NCI-H1694 (cell line): Measurements from ENCODE around the gene AK5.

Source experiments
- DNase-seq: peaks from one replicate; lab custom pipeline; 2025; lab: John Stamatoyannopoulos, UW

Gene AK5

DNA sequence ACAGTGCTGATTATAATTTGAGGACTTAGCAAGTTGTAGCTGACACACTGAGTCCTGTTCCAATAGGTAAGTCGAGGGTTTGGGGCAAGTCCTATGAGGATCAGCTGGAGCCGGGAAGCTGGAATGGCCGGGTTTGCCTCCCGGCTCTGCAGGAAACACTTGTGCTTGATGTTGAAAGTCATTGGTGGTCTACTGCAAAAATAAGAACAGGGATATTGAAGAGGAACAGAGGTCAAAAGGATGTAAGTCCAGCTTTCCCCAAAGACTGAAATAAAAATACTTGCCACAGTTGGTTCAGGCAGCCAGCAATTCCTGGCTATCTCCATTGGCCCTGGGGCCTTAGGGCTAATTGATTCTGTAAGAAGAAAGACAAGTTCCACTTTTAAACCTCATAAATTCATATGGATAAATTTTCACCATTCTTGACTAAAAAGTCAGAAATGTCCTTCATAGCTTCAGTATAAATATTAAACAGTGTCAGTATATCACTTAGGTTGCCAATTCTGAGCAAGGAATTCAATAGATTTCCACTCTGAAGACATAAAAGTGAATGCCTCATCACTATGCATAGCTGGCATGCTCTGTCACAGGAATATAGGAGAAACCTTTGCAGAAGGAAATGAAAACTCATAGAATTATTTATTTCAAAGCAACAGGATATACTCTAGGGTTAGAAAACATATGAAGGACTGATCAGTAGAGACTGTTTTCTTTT, 165.2 kb downstream of the AK5 start:
- DNase-seq = no peak

DNA sequence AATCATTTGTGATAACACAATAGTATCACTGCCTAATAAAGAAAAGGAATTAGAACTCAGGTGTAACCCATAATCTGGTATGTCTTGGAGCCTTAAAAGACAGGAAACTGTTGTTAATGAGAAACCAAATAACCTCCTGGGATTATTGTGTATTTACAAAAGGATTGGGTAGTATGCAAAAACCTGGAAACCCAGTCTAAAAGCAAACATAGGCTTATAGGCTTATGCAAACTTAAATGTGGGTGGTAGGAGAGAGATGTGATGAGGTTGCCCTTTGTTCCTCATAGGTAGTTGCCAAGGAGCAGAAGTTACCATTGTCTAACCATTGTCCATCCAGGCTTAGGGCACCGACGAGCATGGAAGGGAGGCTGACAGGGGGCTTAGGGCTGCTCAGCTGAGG, 165.8 kb downstream of the AK5 start:
- DNase-seq = no peak

DNA sequence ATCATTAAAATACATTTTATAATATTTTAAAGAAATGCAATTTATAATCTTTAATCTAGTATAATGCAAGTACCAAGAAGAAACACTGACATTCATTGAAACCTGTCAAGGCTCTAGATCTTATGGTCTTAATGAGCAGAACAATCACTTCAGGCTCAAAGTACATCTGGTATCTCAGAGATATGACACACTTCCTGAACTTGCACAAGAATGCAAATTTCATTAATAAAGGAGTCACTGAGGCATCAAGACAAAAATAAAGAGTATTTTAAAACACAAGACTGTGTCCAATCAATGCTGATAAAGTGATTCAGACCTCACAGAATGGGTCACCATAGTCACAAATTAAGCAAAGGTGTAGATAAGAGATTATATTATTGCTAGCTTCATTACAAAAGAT, 178.1 kb downstream of the AK5 start:
- no peak for DNase-seq

DNA sequence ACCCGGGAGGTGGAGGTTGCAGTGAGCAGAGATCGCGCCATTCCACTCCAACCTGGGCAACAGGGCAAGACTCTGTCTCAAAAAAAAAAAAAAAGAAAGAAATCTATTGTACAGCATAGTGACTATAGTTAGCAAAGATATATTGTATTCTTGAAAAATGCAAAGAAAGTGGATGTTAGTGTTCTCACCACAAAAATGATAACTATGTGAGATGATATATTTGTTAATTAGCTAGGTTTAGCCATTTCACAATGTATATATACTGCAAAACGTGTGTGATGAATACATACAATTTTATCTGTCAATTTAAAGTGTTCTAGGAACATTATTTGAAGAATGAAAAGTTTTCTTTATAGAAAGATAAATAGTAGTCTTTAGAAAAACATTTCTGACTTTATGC, 179.9 kb downstream of the AK5 start:
- no peak for DNase-seq

DNA sequence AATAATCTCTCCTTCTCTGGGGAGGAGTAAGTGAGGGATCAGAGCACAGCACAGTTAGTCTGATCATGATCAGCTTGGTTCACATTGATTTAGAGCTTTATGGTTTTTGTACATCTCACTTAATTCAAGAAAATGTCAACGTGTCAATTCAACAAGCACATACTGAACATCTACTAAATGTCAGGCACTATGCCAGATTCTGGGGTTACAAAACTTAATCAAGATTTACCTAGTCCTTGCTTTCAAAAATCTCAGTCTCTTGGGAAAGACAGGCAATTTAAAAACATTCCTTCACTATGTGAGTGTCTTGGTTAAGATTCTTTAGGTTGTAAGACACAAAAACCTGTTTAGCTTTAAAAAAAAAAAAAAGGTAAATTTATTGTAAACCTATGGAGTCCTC, 181.4 kb downstream of the AK5 start:
- no peak for DNase-seq

DNA sequence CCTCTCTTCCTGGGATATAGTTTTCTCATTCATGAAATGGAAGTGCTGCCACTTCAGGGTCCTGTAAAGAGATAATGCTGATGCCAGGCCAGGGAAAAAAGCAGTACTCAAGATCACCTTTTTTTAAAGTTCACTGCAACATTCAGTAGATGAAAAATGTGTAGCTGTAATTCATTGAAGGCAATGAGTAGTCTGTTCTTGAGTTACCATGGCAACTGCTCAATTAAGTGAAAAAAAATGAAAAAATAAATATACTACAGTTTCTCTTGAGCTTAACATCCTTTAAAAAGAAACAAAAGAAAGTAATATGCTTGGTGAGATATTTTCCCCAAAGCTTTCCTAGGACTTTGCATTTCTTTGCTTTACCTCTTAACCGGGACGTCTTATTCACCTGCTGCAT, 183.3 kb downstream of the AK5 start:
- DNase-seq = no peak

DNA sequence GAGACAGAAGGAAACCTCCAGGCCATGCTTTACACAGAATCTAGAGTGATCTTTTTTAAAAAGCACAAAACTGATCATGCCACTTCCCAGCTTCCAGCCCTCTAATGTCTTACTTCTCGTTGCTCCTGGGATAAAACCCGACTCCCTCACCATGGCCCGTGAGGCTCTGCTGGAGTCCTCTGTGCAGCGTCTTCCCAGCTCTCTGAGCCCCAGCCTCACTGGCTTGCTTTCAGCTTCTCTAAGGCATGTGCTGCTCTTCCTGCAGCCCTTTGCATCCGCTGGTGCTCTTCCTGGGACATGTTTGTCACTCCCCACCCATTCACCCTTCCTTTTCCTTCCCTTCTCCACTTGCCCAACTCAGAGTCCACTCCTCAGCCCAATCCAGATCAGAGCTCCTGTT, 184.1 kb downstream of the AK5 start:
- DNase-seq = no peak

DNA sequence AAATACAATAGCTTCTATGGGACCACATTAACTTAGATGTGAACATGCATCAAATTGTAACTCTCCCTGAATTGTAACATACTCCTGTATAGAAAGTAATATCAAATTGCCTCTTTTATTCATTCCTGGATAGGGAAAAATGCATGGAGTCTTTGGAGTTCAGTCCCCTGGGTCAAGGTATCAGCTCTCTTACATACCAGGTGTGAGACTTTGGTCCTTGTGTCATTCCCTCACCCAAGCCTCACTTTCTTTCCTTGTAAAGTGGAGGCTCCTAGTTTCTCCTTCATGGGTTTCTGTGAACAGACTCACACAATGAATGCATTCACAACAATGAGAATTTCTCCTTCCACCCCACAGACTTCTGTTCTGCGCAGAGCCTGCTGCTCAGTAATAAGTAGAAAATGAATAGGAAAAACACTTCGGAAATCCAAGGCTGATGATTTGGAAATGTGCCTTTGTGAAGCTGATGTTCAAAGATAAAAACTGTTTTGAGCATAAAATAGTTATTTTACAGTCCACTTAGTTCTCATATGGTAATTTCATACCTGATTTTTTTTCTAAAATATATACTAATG, 185.3 kb downstream of the AK5 start:
- no peak for DNase-seq

DNA sequence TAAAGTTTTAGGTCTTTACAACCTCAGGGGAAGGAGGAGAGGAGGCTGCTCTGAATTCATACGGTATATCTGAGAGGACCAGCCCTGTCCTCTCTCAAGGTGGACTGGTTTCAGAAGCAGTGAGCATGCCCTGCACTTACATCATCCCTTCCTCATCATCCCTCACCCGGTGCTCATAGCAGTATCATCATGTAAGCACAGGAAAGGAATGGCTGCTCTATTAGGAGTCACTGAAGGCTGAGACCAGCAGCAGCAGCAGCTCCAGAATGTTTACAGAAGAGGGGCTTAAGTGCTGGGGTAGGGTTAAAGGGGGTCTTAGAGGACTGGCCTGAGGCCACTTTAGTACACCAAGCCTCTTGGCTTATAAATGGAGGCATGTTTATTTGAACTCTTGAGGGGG, 185.9 kb downstream of the AK5 start:
- no peak for DNase-seq

DNA sequence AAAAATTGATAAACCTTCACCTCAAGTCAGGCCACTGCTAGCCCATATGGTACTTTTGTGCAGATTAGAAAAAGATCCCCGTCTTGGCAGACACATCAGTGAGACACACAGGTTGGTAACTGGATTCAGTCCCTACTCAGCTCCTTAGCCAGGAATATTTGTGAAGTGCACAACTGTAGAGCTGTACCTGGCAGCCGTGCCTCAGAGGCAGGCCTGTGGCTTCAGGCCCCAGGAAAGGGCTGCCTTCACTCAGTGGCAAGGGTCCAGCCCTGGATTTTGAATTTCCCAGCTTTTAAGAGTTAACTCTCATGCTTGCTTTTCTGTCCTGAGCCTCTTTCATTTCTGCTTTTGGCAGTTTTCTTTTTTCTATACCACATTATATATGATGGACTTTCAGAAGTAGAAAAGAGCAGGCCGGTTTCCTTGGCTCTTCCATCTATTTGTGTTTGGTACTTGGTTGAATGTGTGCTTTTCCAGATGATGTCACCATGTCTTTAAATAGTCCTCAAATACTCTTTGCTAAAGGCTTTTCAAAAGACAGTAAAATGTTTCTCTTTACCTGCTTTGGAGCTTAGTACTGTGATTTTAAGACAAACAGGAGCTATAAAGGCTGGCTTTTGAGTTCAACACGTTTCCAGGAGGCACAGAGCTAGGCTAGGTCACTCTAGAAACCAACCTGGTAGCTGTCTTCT, 186.6 kb downstream of the AK5 start:
- DNase-seq = no peak

DNA sequence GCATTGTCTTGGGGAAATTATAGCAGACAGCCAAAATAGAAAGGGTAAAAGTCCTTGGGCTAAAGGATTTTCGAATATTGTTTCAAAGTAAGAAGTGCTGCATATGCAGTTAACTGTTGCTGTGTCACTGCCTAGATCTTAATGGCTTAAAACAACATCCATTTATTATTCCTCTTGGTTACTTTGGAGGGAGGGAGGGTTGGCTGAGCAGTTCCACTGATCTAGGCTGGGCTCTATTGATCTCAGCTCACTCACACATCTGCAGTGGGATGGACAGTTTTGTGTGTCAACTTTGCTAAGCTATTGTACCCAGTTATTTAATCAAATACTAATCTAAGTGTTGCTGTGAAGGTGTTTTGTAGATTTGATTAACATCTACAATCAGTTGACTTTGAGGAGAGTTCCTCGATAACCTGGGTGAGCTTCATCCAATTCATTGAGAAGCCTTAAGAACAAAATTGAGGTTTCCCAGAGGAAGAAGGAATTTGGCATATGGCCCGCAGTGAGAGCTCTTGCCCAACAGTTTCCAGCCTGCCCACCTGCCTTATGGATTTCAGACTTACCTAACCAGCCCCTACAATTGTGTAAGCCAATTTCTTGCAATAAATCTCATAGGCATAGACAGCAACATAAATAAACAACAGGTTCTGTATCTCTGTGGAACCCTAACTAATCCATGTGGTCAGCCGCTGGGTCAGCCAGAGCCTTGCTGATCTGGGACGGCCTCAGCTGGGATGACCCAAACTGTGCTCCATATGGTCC, 187.3 kb downstream of the AK5 start:
- DNase-seq = no peak

DNA sequence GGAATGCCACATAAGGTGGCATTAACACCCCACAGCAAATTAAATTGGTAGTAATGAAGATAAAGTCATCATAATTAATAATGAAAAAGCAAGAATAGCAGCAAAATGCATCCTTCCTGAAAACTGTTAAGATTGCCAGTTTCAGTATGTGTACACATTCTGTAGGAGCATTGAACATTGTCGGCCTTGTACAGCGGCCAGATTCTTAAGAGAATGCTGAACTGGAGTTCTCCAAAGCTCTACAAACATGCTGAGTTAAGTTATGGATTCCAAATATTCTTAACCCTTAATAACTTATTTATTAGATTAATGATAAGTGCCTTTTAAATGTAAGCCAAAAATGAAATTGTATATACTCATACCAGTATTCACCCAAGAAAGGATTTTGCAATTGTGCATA, 189.9 kb downstream of the AK5 start:
- DNase-seq = no peak

DNA sequence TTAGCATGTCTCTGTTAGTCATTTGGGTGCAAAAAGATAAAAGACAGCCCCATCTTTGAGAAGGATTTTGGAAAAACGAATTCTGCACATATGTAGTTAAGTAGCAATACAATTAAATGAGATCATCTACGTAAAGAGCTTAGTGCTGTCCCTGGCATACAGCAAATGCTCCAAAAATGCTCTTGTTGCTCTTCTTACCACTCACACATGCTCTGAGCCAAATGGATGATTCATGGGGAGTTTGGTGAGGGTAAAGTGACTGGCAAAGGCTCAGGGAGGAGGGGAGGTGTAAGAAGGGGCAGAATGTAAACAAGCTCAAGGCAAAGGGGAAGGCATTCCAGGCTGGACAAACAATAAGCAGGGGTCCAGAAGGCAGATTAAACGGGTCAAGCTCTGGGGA, 191.9 kb downstream of the AK5 start:
- DNase-seq = no peak

DNA sequence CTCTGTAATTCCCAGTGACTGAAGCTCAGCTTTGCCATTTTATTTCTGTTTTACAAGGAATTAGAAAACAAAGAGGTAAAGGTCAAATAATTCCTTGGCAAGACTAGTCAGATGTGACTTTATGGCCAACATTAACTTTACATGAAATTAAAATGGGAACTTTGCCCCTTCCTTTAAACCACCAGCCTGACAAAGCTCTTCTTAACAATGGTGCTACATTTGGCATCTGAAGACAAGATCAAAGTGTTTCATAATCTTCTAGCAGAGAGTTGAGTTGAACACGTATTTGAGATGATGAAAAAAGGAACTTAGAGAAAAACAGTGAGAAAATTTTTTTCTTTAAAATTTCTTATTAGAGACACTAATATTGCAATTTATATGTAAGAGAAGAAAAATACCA, 193.8 kb downstream of the AK5 start:
- no peak for DNase-seq

DNA sequence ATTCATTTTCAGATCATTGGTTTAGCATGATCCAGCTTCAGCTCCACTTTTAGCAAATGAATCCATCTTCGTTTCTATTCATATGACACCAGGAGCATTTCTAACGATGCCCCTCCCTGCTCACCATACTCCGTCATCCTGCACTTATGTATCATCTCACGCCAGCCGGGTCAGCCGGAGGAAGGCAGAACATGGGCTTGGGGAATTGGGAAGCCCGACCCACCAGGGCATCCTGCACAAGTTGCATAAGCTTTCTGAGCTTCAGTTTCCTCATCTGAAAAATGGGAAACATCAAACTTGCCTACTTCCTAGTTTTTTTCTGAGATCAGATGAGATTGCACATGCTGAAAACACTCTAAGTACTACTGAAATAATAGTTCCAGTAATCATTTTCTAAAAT, 194.7 kb downstream of the AK5 start:
- DNase-seq = no peak

DNA sequence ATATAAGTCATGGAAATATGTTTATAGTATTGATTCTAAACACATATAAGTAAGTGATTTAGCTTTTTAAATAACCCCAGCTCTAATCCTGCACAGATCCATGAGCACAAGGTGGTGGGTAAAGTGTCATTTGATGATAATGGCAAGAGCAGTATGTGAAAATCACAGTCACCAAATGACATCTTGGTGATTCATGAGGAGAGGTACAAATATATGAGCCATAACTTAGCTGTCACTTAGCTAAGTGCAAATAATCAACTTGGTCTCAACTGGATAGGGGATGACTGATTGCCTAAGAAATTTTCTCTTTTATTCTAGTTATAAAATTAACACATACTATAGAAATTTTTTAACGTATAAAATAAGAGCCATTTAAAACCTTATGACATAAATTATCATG, 202.5 kb downstream of the AK5 start:
- no peak for DNase-seq

DNA sequence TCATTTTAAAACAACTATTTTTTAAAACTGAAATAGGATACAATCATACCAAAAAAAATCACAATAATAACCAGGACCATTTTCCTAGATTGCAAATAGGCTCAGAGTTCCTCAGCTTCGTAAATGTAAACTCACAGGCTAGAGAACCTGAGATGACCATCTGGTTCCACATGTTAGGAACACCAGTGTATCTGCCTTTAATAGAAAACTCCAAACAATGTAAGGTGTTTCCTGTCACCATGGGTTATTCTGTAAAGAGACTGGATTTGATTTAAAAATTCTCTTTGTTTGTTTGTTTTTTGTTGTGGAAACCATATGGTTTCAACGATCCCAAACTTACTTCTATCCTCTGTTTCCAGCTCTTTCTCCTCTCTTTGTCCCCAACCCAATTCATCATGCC, 203.1 kb downstream of the AK5 start:
- no peak for DNase-seq

DNA sequence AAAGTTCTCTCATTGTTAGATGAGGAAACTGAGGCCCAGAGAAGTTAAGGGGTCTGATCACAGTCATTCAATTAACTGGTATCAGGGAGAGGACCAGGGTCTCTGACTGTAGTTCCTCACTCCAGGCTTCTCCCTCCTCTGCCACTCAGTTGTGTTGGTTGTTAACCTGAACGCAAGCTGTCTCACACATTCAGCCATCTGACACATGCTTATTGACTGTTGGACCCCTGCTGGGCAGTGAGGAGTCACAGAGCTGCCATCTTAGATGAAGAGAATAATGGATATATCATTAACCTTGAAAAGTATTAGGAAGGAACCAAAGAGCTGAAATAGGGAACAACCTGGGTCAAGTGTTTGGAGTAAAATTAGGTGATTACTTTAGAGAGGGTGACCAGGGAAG, 205.8 kb downstream of the AK5 start:
- no peak for DNase-seq

DNA sequence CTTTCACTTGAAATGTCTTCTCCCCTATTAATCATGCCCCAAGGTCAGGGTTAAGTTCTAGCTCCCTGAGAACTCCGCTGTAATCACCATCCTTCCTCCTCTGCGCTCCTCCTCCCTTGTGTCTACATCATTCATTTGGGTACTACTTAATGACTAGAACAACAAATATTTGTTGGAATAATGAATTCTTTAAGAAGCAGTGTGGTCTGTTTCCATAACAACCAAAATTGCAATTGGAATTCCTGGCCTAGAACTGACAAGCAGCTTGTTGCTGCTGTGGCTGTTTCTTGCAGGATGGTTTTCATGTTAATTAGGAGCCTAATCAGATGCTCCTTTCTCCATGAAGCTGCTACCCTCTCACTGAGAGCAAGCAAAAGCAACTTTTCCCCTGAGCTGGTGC, 208.1 kb downstream of the AK5 start:
- DNase-seq = no peak

DNA sequence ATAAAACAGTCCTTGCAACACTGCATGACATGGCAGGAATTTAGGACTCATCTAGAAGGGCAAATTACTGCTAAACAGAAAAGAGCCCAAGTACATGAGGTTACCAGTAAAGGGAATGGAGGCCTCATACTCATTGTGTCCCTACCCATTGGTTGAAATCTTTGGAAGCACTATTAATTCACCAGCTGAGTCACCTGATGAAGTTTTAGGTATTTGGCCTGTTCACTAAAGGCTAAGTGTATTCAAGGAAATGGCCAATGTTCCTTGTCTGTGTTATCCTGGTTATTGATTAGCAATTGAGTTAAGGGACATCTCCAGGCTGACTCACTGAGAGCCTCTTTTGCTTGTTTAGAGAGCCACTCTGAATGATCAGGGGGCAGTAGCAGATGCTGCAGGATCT, 212.2 kb downstream of the AK5 start:
- DNase-seq = no peak

DNA sequence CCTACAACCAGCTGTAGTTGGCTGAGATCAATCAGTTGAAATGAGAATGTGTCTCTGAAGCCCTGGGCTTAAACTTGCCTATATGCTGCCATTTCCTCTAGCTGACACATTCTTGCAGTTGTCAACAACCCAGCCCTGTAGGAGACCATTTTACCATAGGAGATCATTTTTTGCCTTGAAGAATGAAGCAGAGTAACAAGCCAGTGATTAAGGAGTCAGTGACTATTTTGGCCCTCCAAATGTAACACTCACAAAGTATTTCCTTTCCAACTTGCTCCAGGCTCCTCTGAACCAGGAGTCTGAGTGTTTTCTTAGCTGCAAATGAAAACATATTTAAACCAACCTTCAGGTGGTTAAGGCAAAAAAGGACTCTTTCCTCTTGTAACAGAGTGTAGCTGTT, 217.1 kb downstream of the AK5 start:
- no peak for DNase-seq

DNA sequence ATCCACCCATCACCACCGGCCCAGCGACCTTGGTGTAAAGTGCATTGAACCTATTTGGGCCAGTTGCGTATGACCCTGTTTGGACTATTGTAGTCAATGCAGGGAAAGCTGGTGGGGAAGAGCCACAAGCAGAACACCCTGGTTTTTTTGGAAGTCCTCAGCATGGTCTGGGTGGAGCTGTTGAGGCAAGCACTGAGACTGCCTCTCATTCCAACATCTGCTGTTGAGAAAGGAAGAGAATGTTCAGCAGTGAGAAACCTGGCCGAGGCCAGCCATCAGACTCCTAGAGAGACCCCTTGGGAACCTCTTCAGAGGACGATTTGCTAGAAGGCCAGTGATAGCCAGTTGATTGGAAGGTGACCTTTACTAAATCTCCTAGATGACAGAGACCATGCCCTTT, 217.6 kb downstream of the AK5 start:
- DNase-seq = no peak

DNA sequence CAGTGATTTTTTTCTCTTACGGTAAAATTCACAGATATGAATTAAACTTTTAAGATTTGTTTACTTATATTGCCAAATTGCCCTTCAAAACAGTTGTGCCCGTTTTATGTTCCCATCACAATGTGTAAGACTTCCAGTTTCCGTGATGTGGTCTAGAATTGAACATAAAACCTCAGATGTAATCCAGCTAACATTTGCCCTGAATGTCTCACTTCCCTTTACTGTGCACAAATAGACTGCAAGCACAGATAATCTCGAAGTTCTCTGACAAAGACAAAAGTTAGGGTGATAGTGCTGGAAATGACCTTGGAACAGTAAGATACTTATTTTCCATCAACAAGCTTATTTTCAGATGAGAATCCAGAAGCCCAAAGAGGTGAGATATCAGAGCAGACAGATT, 223.2 kb downstream of the AK5 start:
- no peak for DNase-seq
